ENCODE results near the gene TNFRSF19. TPM values are rescaled to one million over a fixed set of nuclear protein-coding genes. Genes with fewer than 3 reads are reported as not detected.

The TNFRSF19 gene
- total and polyA plus RNA-seq, 10 of the 15 experiments (the other 5 are each of a cell fraction or from before 2014, with no cell fraction given), result 16.4 to 46.2 (median 35.4) TPM

DNA sequence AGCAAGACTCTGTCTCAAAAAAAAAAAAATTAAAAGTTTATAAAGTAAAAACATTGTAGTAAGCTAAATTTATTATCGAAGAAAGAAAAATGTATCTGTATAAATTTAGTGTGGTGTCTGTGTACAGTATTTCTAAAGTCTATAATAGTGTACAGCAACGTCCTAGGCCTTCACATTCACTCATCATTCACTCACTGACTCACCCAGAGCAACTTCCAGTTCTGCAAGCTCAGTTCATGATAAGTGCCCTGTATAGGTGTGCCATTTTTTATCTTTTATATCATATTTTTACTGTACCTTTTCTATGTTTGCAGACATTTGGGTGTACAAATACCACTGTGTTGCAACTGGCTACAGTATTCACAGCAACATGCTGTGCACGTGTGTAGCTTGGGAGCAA lies 118.1 kb downstream of the TNFRSF19 start (continued):
- TF ChIP-seq, protein P1, sequence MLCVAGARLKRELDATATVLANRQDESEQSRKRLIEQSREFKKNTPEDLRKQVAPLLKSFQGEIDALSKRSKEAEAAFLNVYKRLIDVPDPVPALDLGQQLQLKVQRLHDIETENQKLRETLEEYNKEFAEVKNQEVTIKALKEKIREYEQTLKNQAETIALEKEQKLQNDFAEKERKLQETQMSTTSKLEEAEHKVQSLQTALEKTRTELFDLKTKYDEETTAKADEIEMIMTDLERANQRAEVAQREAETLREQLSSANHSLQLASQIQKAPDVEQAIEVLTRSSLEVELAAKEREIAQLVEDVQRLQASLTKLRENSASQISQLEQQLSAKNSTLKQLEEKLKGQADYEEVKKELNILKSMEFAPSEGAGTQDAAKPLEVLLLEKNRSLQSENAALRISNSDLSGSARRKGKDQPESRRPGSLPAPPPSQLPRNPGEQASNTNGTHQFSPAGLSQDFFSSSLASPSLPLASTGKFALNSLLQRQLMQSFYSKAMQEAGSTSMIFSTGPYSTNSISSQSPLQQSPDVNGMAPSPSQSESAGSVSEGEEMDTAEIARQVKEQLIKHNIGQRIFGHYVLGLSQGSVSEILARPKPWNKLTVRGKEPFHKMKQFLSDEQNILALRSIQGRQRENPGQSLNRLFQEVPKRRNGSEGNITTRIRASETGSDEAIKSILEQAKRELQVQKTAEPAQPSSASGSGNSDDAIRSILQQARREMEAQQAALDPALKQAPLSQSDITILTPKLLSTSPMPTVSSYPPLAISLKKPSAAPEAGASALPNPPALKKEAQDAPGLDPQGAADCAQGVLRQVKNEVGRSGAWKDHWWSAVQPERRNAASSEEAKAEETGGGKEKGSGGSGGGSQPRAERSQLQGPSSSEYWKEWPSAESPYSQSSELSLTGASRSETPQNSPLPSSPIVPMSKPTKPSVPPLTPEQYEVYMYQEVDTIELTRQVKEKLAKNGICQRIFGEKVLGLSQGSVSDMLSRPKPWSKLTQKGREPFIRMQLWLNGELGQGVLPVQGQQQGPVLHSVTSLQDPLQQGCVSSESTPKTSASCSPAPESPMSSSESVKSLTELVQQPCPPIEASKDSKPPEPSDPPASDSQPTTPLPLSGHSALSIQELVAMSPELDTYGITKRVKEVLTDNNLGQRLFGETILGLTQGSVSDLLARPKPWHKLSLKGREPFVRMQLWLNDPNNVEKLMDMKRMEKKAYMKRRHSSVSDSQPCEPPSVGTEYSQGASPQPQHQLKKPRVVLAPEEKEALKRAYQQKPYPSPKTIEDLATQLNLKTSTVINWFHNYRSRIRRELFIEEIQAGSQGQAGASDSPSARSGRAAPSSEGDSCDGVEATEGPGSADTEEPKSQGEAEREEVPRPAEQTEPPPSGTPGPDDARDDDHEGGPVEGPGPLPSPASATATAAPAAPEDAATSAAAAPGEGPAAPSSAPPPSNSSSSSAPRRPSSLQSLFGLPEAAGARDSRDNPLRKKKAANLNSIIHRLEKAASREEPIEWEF (IDR thresholded peaks at IDR 0.05; ENCODE audit: insufficient replicate concordance, low read depth, low read length), result no peak
- TF ChIP-seq PAX8 (IDR thresholded peaks at IDR 0.05), result no peak
- no peak for TF ChIP-seq NR2F1 (conservative IDR thresholded peaks at IDR 0.05)

DNA sequence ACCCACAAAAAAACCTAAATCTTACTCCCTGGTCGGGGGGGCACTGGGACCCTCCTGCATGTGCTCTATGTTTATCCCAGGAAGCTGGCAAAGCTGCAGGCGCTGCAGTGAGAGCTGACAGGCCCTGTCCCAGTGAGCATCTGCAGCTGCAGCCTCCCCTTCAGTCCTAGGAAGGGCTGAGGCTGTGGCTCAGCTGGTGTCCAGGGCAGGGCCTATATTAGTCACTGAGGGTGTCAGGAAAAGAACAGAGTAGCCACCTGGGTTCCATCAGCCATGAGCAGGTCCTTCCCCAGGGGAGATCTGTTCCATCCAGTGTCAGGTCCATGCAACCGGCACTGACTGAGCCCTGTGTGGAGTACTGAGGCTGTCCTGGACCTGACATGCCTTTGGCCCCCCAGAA lies 120.5 kb downstream of the TNFRSF19 start:
- H3K27me3 ChIP-seq (replicated peaks in 1 of 2; ENCODE audit: control insufficient read depth in 2 of 2, insufficient read depth in 2 of 2, low read length in 1 of 2), result no peaks in the 10 kb centered on the region
- FAIRE-seq, result no peak
- H4K20me1 ChIP-seq (ENCODE audit: control insufficient read depth, insufficient read depth), result no peaks in the 10 kb centered on the region
- H3K79me2 ChIP-seq (ENCODE audit: control insufficient read depth, insufficient read depth, low read length), result no peaks in the 10 kb centered on the region
- no peak overlapping the region for H3K9ac ChIP-seq (ENCODE audit: control insufficient read depth, insufficient read depth, low read length)
- CTCF ChIA-PET, result interaction anchor here (0.8 kb wide), 1 partner anchor 13 kb away, joined by 3 read pairs; no protein-coding TSS in a partner anchor
- SMC1A ChIA-PET (ENCODE audit: uncharacterized antibody, unreplicated experiment), result no interaction called here
- H3K4me1 ChIP-seq (ENCODE audit: control insufficient read depth, insufficient read depth, low read length), result 0 out of 2 replicates have a peak, but pooled peaks cover 1% of the 10 kb centered on the region
- ATAC-seq, result no peak; the same call in 2 of the 3 replicates
- H2AFZ ChIP-seq (ENCODE audit: control insufficient read depth, low read depth, low read length), result no peak overlapping the region
- no peak for DNase-seq (ENCODE audit: low read depth, low spot score)
- H3K4me3 ChIP-seq, result no peak overlapping the region
- no peak overlapping the region for H3K4me2 ChIP-seq (ENCODE audit: control insufficient read depth, insufficient read depth)
- TF ChIP-seq SIX5 (IDR thresholded peaks at IDR 0.05; ENCODE audit: low read depth, low read length, severe bottlenecking), result no peak
- TF ChIP-seq SUPT20H (IDR thresholded peaks at IDR 0.05; ENCODE audit: borderline replicate concordance, control insufficient read depth, low read depth, low read length), result no peak
- TF ChIP-seq, protein P2, sequence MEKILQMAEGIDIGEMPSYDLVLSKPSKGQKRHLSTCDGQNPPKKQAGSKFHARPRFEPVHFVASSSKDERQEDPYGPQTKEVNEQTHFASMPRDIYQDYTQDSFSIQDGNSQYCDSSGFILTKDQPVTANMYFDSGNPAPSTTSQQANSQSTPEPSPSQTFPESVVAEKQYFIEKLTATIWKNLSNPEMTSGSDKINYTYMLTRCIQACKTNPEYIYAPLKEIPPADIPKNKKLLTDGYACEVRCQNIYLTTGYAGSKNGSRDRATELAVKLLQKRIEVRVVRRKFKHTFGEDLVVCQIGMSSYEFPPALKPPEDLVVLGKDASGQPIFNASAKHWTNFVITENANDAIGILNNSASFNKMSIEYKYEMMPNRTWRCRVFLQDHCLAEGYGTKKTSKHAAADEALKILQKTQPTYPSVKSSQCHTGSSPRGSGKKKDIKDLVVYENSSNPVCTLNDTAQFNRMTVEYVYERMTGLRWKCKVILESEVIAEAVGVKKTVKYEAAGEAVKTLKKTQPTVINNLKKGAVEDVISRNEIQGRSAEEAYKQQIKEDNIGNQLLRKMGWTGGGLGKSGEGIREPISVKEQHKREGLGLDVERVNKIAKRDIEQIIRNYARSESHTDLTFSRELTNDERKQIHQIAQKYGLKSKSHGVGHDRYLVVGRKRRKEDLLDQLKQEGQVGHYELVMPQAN (conservative IDR thresholded peaks at IDR 0.05), result no peak
- no peak for TF ChIP-seq IRF4 (IDR thresholded peaks at IDR 0.05; ENCODE audit: low read depth, low read length)
- POLR2A ChIA-PET, result interaction anchor here (1.3 kb wide), 1 partner anchor 11 kb away, joined by 3 read pairs; no protein-coding TSS in a partner anchor
- WGBS (ENCODE audit: insufficient coverage, insufficient replicate concordance, low lambda C conversion rate, missing lambda C conversion rate), result 34% methylated on average over 3 of the region's 3 CpGs
- H3K36me3 ChIP-seq (ENCODE audit: control insufficient read depth in 2 of 2, insufficient read depth in 2 of 2, low read length in 1 of 2), result no peaks in the 10 kb centered on the region
- RAD21 ChIA-PET (ENCODE audit: unreplicated experiment), result no interaction called here
- in situ Hi-C loops (cut with MboI) (no loop called here), intact Hi-C loops (cut with micrococcal nuclease; ENCODE audit: unreplicated experiment) (no loop called here)
- no peak overlapping the region for H3K27ac ChIP-seq (ENCODE audit: control insufficient read depth, insufficient read depth)
- H3K9me3 ChIP-seq (replicated peaks; ENCODE audit: control insufficient read depth, insufficient read depth, low read length), result no peaks in the 10 kb centered on the region; the same call in 2 of the 3 replicates
- no TSS peak for BruUV-seq (replicated peaks)

Data from GM12878 (cell line).